Measurements from ENCODE around the gene SPAG8.

SPAG8 gene

DNA sequence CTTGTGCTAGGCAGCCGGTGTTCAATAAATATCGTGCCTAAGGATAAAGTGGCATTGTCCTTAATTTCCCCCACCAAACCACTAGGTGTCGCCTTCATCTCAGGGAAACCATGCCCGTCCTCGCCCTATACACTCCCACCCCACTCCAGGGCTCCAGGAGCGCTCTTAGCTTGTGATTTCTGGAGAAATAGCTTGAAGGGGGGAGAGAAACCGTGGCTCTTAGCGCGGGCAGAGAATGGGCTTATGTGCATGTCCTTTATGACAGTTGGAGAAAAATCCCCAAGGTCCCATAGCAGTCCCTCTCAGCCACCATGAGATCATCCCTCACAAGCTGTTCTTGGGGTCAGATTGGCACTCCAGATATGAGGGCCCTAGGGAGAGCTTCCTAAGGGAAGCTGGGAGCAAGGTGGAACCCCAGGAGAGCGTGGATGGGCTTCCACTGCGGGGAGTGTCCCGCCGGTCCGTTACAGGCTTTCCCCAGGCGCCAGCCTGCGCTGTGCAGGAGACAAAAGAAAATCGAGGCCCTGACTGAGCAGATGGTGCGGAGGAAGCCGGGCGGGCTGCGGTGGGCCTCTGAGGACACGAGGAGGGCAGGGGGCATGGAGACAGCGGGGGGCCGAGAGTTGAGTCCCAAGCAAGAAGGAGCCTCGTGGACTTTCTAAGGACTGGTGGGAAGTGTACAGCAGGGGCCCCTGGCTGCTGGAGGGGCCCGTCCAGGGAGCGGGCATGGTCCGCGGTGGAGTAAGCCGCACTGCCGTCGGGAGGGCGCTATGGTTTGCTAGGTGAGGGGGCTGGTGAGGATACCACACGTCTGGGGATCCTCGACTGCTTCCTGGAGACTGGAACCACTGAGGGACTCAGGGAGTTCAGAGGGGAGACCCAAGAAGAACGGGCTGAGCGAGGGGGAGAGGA, 21.4 kb downstream of the SPAG8 start:
- TF ChIP-seq GATA1 (IDR thresholded peaks at IDR 0.05; ENCODE audit: low read depth, low read length) (no peak), POLR2A (IDR thresholded peaks at IDR 0.05; ENCODE audit: low read length) (no peak)
- peak; percentile 69 to 85 for DNase-seq

DNA sequence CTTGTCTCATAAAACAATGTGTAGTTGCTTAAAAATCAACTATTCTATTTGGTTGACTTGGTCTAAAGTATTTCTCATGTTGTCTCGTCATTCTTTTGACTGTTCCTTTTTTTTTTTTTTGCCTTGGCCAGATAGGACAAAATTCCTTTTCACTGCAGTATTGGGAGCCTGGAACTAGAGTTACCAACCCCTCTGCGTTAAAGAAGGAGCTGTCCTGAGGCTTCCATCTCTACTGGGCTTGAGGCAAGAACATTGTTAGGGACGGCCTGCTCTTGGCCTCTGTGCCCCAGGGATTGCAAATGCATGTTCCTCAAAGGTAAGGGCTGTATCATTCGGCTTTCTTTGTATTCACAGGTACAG, 22.1 kb downstream of the SPAG8 start:
- DNase-seq = no peak
- TF ChIP-seq GATA1 (IDR thresholded peaks at IDR 0.05; ENCODE audit: low read depth, low read length) = no peak
- TF ChIP-seq POLR2A (IDR thresholded peaks at IDR 0.05; ENCODE audit: low read length) = no peak

DNA sequence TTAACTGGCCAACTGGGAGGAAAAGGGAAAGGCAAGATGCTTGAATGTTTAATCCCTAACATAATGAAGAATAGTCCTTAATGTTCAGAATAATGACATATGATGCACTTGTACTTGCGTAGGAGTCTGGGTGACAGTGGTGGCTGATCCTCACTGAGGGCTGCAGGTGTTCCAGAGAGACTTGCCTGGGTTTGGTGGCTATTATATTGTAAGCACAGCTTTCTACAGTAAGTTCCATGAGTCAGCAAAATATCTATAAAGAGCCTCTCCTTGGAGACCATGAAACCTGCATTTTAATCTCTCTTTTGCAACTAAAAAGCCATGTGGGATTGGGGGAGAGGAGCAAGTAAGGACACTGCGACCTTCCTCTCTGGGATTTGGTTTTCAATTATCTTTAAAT, 22.5 kb downstream of the SPAG8 start:
- DNase-seq = no peak

DNA sequence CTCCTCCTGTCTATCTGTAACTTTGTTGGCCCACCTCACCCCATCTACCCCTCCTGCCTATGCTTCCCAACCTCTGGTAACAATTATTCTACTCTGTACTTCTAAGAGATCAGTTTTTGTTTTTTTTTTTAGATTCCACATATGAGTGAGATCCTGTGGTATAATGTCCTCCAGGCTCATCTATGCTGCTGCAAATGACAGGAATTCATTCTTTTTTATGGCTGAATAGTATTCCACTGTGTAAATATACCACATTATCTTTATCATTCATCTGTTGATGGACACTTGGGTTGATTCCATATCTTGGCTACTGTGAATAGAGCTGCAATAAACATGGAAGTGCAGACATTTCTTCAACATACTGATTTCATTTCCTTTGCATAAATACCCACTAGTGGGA, 28.6 kb downstream of the SPAG8 start:
- no peak for DNase-seq
- TF ChIP-seq GATA1 (IDR thresholded peaks at IDR 0.05; ENCODE audit: low read depth, low read length) = no peak
- TF ChIP-seq POLR2A (IDR thresholded peaks at IDR 0.05; ENCODE audit: low read length) = no peak

More for the DNA sequence above, 22.5 kb downstream of the SPAG8 start:
- TF ChIP-seq GATA1 (IDR thresholded peaks at IDR 0.05; ENCODE audit: low read depth, low read length) (no peak), POLR2A (IDR thresholded peaks at IDR 0.05; ENCODE audit: low read length) (no peak)

DNA sequence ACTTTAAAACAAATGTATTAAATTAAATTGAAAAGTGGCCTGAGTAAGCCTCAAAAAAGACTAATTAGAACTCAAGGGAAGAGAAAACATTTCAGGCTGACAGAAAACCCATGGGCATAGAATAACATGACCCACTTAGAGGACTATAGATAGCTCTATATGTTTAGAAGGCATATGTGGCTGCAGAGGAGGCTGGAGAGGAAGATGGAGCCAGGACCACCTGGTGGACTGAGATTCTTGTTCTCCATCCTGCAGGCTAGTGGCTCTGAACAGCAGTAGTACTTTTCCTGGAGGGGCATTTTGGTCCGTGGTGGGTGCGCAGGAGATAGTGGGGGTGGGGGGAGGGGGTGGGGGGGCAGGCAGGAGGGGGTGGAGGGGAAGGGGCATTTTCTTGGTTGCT, 31.0 kb downstream of the SPAG8 start:
- no peak for DNase-seq
- TF ChIP-seq POLR2A (IDR thresholded peaks at IDR 0.05; ENCODE audit: low read length) = no peak
- no peak for TF ChIP-seq GATA1 (IDR thresholded peaks at IDR 0.05; ENCODE audit: low read depth, low read length)

- DNase-seq = no peak
- TF ChIP-seq POLR2A (IDR thresholded peaks at IDR 0.05; ENCODE audit: low read length) (no peak), GATA1 (IDR thresholded peaks at IDR 0.05; ENCODE audit: low read depth, low read length) (no peak)
These were observed 33.6 kb downstream of the SPAG8 start for GRCh38 chr9:35778496-35778895.

GRCh38 chr9:35776018-35776417, 36.0 kb downstream of the SPAG8 start:
- no peak for TF ChIP-seq GATA1 (IDR thresholded peaks at IDR 0.05; ENCODE audit: low read depth, low read length)
- no peak for TF ChIP-seq POLR2A (IDR thresholded peaks at IDR 0.05; ENCODE audit: low read length)
- DNase-seq = no peak

GRCh38 chr9:35774907-35775635, 37.0 kb downstream of the SPAG8 start:
- DNase-seq = no peak
- no peak for TF ChIP-seq POLR2A (IDR thresholded peaks at IDR 0.05; ENCODE audit: low read length)
- no peak for TF ChIP-seq GATA1 (IDR thresholded peaks at IDR 0.05; ENCODE audit: low read depth, low read length)

- no peak for DNase-seq
- TF ChIP-seq GATA1 (IDR thresholded peaks at IDR 0.05; ENCODE audit: low read depth, low read length) (no peak), POLR2A (IDR thresholded peaks at IDR 0.05; ENCODE audit: low read length) (no peak)
These were observed 40.1 kb downstream of the SPAG8 start for GRCh38 chr9:35771943-35772342.

GRCh38 chr9:35771534-35771933, 40.5 kb downstream of the SPAG8 start:
- peak; percentile 27 to 50 for DNase-seq
- no peak for TF ChIP-seq POLR2A (IDR thresholded peaks at IDR 0.05; ENCODE audit: low read length)
- TF ChIP-seq GATA1 (IDR thresholded peaks at IDR 0.05; ENCODE audit: low read depth, low read length) = no peak

GRCh38 chr9:35771075-35771433, 41.0 kb downstream of the SPAG8 start:
- TF ChIP-seq POLR2A (IDR thresholded peaks at IDR 0.05; ENCODE audit: low read length) = no peak
- no peak for TF ChIP-seq GATA1 (IDR thresholded peaks at IDR 0.05; ENCODE audit: low read depth, low read length)
- DNase-seq = no peak

- DNase-seq = no peak
- no peak for TF ChIP-seq GATA1 (IDR thresholded peaks at IDR 0.05; ENCODE audit: low read depth, low read length)
- no peak for TF ChIP-seq POLR2A (IDR thresholded peaks at IDR 0.05; ENCODE audit: low read length)
These were observed 42.3 kb downstream of the SPAG8 start for GRCh38 chr9:35769763-35770162.

- no peak for DNase-seq
- no peak for TF ChIP-seq POLR2A (IDR thresholded peaks at IDR 0.05; ENCODE audit: low read length)
- TF ChIP-seq GATA1 (IDR thresholded peaks at IDR 0.05; ENCODE audit: low read depth, low read length) = no peak
These were observed 44.6 kb downstream of the SPAG8 start for GRCh38 chr9:35767458-35767857.

GRCh38 chr9:35766997-35767396, 45.1 kb downstream of the SPAG8 start:
- DNase-seq = no peak
- TF ChIP-seq GATA1 (IDR thresholded peaks at IDR 0.05; ENCODE audit: low read depth, low read length) (no peak), POLR2A (IDR thresholded peaks at IDR 0.05; ENCODE audit: low read length) (no peak)

DNA sequence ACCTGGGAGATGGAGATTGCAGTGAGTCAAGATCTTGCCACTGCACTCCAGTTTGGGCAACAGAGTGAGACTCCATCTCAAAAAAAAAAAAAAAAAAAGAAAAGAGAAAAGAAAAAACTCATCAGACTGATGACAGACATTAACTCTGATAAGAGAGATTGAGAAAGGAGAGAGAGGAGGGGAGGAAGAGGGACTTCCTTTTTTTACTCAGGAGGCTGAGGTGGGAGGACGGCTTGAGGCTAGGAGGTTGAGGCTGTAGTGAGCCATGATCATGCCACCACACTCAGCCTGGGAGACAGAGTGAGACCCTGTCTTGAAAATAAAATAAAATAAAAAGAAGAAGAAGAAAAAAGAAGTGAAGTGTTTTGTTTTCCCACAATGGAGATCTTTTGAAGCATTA, 48.3 kb downstream of the SPAG8 start:
- TF ChIP-seq GATA1 (IDR thresholded peaks at IDR 0.05; ENCODE audit: low read depth, low read length) (no peak), POLR2A (IDR thresholded peaks at IDR 0.05; ENCODE audit: low read length) (no peak)
- no peak for DNase-seq

Measured in erythroblast (primary cell).